GM12878 (cell line): ENCODE data around the gene MEGF6. TPM values are rescaled to one million over a fixed set of nuclear protein-coding genes. Genes with fewer than 3 reads are reported as not detected.

ENCODE experiments used
- ASH2L ChIP-seq: fragments of 300-600, 200-600 bp; sonication (generic); IDR thresholded peaks from 2 replicates; pipeline ENCODE4 v1.6.1; 2017; ENCODE audit warnings: low read depth, mild to moderate bottlenecking, borderline replicate concordance
- NFIC ChIP-seq: IDR thresholded peaks from 2 replicates; pipeline ENCODE4 v1.6.1; 2012; ENCODE audit warnings: low read depth, mild to moderate bottlenecking, inconsistent platforms, low read length, moderate library complexity
- SREBF2 ChIP-seq: IDR thresholded peaks from 2 replicates; pipeline ENCODE4 v1.6.1; 2012; ENCODE audit warnings: mild to moderate bottlenecking, low read length
- polyA plus RNA-seq, 11 experiments: library from polyadenylated mRNA; depleted of rRNA in 4 of 11; unstranded in 6 of 11; stranded (reverse) in 5 of 11; fragments of >200 nt; fragmentation: Nextera tagmentation in 4 of 11; fragmentation: Illumina TruSeq in 1 of 11; extraction: Ambion mirVana in 4 of 11; extraction: Trizol in 1 of 11; gene quantifications; 1 replicate in 1 of 11; 2 replicates in 10 of 11; pipeline versions ENCODE4 v1.2.1 to v1.2.3, GENCODE V29; 2011 to 2016; ENCODE audit warnings: inconsistent platforms in 2 of 11, missing spikeins in 2 of 11, low read depth in 1 of 11
- total RNA-seq, 4 experiments: library from RNA; depleted of rRNA in 3 of 4; stranded (reverse); fragments of >200 nt in 3 of 4; fragmentation: Illumina TruSeq in 1 of 4; extraction: Trizol in 1 of 4; gene quantifications; 2 replicates each; pipeline versions ENCODE4 v1.2.1 to v1.2.3, GENCODE V29; 2013 to 2021
- TF ChIP-seq, protein P1 (sequence below): fragments of 450-650 bp; formaldehyde crosslinking; IDR thresholded peaks from 2 replicates; pipeline ENCODE4 v1.5.0; 2022; ENCODE audit warnings: mild to moderate bottlenecking, missing genetic modification characterization
- TF ChIP-seq, protein P2 (sequence below), 3 experiments: IDR thresholded peaks in 2 of 3; conservative IDR thresholded peaks in 1 of 3; 2 replicates each; pipeline ENCODE4 v1.5.1; 2011; ENCODE audit warnings: low read depth in 3 of 3, low read length in 3 of 3, mild to moderate bottlenecking in 3 of 3, control low read depth in 2 of 3, moderate library complexity in 2 of 3, inconsistent platforms in 1 of 3, mixed read lengths in 1 of 3; ENCODE audit not compliant: control insufficient read depth in 2 of 3, insufficient read depth in 1 of 3; ENCODE audit errors: extremely low read depth in 1 of 3
- TF ChIP-seq, protein P3 (sequence below): fragments of 150-350 bp; IDR thresholded peaks from 2 replicates; pipeline ENCODE4 v1.6.1; 2016; ENCODE audit warnings: low read depth, low read length

The MEGF6 gene
- total and polyA plus RNA-seq, 10 of the 15 experiments (the other 5 are each of a cell fraction or from before 2014, with no cell fraction given) = 0.03 to 0.41 TPM; not detected in 8

GRCh38 chr1:3473381-3473844 lies 137.9 kb downstream of the MEGF6 start (continued):
- TF ChIP-seq, protein P1, sequence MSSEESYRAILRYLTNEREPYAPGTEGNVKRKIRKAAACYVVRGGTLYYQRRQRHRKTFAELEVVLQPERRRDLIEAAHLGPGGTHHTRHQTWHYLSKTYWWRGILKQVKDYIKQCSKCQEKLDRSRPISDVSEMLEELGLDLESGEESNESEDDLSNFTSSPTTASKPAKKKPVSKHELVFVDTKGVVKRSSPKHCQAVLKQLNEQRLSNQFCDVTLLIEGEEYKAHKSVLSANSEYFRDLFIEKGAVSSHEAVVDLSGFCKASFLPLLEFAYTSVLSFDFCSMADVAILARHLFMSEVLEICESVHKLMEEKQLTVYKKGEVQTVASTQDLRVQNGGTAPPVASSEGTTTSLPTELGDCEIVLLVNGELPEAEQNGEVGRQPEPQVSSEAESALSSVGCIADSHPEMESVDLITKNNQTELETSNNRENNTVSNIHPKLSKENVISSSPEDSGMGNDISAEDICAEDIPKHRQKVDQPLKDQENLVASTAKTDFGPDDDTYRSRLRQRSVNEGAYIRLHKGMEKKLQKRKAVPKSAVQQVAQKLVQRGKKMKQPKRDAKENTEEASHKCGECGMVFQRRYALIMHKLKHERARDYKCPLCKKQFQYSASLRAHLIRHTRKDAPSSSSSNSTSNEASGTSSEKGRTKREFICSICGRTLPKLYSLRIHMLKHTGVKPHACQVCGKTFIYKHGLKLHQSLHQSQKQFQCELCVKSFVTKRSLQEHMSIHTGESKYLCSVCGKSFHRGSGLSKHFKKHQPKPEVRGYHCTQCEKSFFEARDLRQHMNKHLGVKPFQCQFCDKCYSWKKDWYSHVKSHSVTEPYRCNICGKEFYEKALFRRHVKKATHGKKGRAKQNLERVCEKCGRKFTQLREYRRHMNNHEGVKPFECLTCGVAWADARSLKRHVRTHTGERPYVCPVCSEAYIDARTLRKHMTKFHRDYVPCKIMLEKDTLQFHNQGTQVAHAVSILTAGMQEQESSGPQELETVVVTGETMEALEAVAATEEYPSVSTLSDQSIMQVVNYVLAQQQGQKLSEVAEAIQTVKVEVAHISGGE (CRISPR knock-in tag) = no peak
- TF ChIP-seq, protein P2, sequence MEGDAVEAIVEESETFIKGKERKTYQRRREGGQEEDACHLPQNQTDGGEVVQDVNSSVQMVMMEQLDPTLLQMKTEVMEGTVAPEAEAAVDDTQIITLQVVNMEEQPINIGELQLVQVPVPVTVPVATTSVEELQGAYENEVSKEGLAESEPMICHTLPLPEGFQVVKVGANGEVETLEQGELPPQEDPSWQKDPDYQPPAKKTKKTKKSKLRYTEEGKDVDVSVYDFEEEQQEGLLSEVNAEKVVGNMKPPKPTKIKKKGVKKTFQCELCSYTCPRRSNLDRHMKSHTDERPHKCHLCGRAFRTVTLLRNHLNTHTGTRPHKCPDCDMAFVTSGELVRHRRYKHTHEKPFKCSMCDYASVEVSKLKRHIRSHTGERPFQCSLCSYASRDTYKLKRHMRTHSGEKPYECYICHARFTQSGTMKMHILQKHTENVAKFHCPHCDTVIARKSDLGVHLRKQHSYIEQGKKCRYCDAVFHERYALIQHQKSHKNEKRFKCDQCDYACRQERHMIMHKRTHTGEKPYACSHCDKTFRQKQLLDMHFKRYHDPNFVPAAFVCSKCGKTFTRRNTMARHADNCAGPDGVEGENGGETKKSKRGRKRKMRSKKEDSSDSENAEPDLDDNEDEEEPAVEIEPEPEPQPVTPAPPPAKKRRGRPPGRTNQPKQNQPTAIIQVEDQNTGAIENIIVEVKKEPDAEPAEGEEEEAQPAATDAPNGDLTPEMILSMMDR (IDR thresholded peaks at IDR 0.05 in 2 of 3, conservative IDR thresholded peaks at IDR 0.05 in 1 of 3; ENCODE audit: control insufficient read depth in 2 of 3, extremely low read depth in 1 of 3, insufficient read depth in 1 of 3, low read depth in 3 of 3, low read length in 3 of 3) = no peak
- no peak for TF ChIP-seq SREBF2
- TF ChIP-seq, protein P3, sequence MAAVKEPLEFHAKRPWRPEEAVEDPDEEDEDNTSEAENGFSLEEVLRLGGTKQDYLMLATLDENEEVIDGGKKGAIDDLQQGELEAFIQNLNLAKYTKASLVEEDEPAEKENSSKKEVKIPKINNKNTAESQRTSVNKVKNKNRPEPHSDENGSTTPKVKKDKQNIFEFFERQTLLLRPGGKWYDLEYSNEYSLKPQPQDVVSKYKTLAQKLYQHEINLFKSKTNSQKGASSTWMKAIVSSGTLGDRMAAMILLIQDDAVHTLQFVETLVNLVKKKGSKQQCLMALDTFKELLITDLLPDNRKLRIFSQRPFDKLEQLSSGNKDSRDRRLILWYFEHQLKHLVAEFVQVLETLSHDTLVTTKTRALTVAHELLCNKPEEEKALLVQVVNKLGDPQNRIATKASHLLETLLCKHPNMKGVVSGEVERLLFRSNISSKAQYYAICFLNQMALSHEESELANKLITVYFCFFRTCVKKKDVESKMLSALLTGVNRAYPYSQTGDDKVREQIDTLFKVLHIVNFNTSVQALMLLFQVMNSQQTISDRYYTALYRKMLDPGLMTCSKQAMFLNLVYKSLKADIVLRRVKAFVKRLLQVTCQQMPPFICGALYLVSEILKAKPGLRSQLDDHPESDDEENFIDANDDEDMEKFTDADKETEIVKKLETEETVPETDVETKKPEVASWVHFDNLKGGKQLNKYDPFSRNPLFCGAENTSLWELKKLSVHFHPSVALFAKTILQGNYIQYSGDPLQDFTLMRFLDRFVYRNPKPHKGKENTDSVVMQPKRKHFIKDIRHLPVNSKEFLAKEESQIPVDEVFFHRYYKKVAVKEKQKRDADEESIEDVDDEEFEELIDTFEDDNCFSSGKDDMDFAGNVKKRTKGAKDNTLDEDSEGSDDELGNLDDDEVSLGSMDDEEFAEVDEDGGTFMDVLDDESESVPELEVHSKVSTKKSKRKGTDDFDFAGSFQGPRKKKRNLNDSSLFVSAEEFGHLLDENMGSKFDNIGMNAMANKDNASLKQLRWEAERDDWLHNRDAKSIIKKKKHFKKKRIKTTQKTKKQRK = no peak
- TF ChIP-seq NFIC = no peak
- no peak for TF ChIP-seq ASH2L
